PC-9 (cell line): ENCODE data around the gene PAX8.

Experiments used
- EZH2 ChIP-seq: fragments of 200-600 bp; sonication (generic); IDR thresholded peaks from 2 replicates; pipeline ENCODE4 v1.8.0; 2017; ENCODE audit warnings: antibody characterized with exemption, low read depth
- TF ChIP-seq, protein P1 (sequence below): fragments of 200-600 bp; sonication (generic); conservative IDR thresholded peaks from 2 replicates; pipeline ENCODE4 v1.6.1; 2017; ENCODE audit warnings: mixed run types, antibody characterized with exemption, mild to moderate bottlenecking, moderate library complexity

DNA sequence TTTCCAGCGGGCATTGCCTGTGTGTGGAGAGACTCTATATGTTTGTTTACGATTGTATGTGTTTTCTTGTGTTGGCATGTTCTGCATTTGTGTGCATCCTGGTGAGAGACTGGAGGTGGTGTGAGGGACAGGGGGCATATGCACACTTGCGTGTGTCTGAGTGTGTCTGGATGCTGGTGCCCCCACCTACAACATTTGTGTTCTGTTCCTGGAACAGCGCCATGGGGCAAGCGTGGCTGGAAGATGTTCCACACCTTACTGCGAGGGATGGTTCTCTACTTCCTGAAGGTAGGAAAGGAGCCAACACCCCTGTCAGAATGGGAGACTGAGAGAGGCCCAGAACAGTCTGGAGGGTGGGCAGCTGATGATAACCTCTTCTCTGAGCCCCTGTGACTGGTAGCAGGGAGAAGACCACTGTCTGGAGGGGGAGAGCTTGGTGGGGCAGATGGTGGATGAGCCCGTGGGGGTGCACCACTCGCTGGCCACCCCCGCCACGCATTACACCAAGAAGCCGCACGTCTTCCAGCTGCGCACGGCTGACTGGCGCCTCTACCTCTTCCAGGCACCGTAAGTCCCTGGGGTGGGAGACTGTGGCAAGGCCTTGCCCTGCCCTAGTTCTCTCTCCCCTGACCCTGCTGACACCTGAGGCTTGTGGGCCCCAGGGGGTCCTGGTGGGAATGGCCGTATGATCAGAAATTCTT lies 81.2 kb downstream of the PAX8 start:
- TF ChIP-seq, protein P1, sequence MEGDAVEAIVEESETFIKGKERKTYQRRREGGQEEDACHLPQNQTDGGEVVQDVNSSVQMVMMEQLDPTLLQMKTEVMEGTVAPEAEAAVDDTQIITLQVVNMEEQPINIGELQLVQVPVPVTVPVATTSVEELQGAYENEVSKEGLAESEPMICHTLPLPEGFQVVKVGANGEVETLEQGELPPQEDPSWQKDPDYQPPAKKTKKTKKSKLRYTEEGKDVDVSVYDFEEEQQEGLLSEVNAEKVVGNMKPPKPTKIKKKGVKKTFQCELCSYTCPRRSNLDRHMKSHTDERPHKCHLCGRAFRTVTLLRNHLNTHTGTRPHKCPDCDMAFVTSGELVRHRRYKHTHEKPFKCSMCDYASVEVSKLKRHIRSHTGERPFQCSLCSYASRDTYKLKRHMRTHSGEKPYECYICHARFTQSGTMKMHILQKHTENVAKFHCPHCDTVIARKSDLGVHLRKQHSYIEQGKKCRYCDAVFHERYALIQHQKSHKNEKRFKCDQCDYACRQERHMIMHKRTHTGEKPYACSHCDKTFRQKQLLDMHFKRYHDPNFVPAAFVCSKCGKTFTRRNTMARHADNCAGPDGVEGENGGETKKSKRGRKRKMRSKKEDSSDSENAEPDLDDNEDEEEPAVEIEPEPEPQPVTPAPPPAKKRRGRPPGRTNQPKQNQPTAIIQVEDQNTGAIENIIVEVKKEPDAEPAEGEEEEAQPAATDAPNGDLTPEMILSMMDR = no peak
- TF ChIP-seq EZH2 = no peak
